Thyroid gland (tissue), 4 donors: ENCODE measurements around the gene TRAM2.
A peak's percentile ranks its signal among the peaks of the same experiment; 100 is the strongest.

Source experiments
- POLR2A ChIP-seq, 2 donors: fragments of 450-650 bp; IDR thresholded peaks; one replicate each; pipeline ENCODE4 v1.6.1; 2017; ENCODE audit warnings: antibody characterized with exemption in 2 of 2, mild to moderate bottlenecking in 2 of 2, moderate library complexity in 1 of 2
- TF ChIP-seq, protein P1 (sequence below), 6 experiments: fragments of 200-600 bp in 3 of 6; fragments of 450-650 bp in 3 of 6; sonication (generic) in 3 of 6; IDR thresholded peaks; one replicate each; pipeline ENCODE4 v1.5.1; 2016 to 2019; ENCODE audit warnings: antibody characterized with exemption in 6 of 6, mild to moderate bottlenecking in 2 of 6, inconsistent platforms in 1 of 6, moderate library complexity in 1 of 6

DNA sequence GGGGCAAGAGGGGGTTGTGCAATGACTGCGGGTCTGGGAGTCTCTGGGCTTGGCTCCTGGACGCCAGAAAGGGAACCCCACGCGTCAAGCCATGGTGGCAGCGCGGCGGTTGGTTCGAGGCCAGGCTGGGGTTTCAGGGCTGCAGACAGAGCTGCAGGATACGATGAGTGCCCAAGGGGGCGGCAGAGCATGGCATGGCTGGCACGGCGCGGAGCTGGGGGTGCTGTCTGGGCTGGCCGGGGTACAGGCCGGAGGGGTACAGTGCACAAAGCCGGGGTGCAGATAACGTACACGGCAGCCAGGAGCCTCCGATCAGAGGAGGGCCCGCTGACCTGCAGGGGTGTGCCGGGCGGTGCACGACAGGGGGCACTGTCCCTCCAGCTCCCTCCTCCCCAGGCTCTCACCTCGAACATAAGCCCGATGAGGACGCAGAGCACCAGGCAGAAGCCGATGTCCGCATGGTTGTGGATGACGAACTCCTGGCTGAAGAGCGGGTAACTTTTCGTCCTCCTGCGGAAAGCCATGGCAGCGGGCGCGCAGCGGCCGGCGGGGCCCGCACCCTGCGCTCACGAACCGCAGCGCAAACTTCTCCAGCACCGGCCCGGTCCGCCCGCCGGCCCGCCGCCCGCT lies 353 bp downstream of the TRAM2 start:
- TF ChIP-seq, protein P1, sequence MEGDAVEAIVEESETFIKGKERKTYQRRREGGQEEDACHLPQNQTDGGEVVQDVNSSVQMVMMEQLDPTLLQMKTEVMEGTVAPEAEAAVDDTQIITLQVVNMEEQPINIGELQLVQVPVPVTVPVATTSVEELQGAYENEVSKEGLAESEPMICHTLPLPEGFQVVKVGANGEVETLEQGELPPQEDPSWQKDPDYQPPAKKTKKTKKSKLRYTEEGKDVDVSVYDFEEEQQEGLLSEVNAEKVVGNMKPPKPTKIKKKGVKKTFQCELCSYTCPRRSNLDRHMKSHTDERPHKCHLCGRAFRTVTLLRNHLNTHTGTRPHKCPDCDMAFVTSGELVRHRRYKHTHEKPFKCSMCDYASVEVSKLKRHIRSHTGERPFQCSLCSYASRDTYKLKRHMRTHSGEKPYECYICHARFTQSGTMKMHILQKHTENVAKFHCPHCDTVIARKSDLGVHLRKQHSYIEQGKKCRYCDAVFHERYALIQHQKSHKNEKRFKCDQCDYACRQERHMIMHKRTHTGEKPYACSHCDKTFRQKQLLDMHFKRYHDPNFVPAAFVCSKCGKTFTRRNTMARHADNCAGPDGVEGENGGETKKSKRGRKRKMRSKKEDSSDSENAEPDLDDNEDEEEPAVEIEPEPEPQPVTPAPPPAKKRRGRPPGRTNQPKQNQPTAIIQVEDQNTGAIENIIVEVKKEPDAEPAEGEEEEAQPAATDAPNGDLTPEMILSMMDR (IDR thresholded peaks at IDR 0.05): peak in 4 of 6 experiments; percentile 55 to 62 (median 57)
- TF ChIP-seq POLR2A (IDR thresholded peaks at IDR 0.05): peak; percentile 44 to 70
